K562 (cell line): Measurements from ENCODE around the gene TBC1D20. TPM values are rescaled to one million over a fixed set of nuclear protein-coding genes. Genes with fewer than 3 reads are reported as not detected.

Source experiments
- ATAC-seq: fragments of 200-7000 bp; cut with Tn5 transposase; 3 replicates; pipeline ENCODE4 v1.9.1; 2020; ENCODE audit warnings: moderate library complexity
- BruUV-seq: library from RNA; stranded (reverse); fragments of 400-500 nt; replicated peaks from 2 replicates; lab custom pipeline; 2021; lab: Mats Ljungman, UMichigan
- CTCF ChIA-PET: fragments of 300-600 bp; formaldehyde crosslinking; extraction: SDS; loops from one replicate; lab custom pipeline; 2021; ENCODE audit warnings: low intra/inter-chr PET ratio; lab: Yijun Ruan, JAX
- POLR2A ChIA-PET: fragments of 300-600, 350-650 bp; sonication (Branson Sonifier 250); formaldehyde crosslinking; extraction: SDS; loops from one replicate; lab custom pipeline; 2021; ENCODE audit warnings: antibody characterized with exemption, inconsistent platforms; lab: Yijun Ruan, JAX
- DNase-seq, 4 experiments: peaks; one replicate each; pipeline versions ENCODE4 v3.0.0 to v3.0.0-alpha.2; 2011 to 2018; ENCODE audit warnings: low spot score in 3 of 4, mixed read lengths in 3 of 4; ENCODE audit errors: extremely low read depth in 1 of 4
- FAIRE-seq: peaks from 2 replicates; lab custom pipeline; 2011; peaks lifted over from hg19 to GRCh38; lab: Jason Lieb, UNC
- H2AFZ ChIP-seq: 2 replicates; pipeline ENCODE4 v1.6.0; 2011; ENCODE audit warnings: low read depth, low read length, control low read depth, inconsistent platforms
- H3K27ac ChIP-seq: fragments of 200-600 bp; 3 replicates; pipeline ENCODE4 v1.8.0; 2011; ENCODE audit warnings: low read depth, mild to moderate bottlenecking, control low read depth, inconsistent platforms, low read length, moderate library complexity, mixed read lengths; ENCODE audit errors: extremely low read depth
- H3K27me3 ChIP-seq, 2 experiments: fragments of 300-600 bp in 1 of 2; 2 replicates in 1 of 2; 3 replicates in 1 of 2; pipeline versions ENCODE4 v1.6.0 to v1.8.0; 2011; ENCODE audit warnings: inconsistent platforms in 2 of 2, low read length in 2 of 2, mild to moderate bottlenecking in 1 of 2, mixed read lengths in 1 of 2, moderate library complexity in 1 of 2; ENCODE audit not compliant: control insufficient read depth in 2 of 2, insufficient read depth in 2 of 2
- H3K36me3 ChIP-seq: fragments of 300-600 bp; 3 replicates; pipeline ENCODE4 v1.8.0; 2011; ENCODE audit warnings: mild to moderate bottlenecking, low read length, inconsistent platforms; ENCODE audit not compliant: control insufficient read depth, insufficient read depth
- H3K4me1 ChIP-seq, 2 experiments: fragments of 200-600 bp in 1 of 2; replicated peaks in 1 of 2; 2 replicates in 1 of 2; 3 replicates in 1 of 2; pipeline versions ENCODE4 v1.5.1 to v1.8.0; 2011; ENCODE audit warnings: inconsistent platforms in 2 of 2, low read length in 2 of 2, mild to moderate bottlenecking in 1 of 2, mixed read lengths in 1 of 2, moderate library complexity in 1 of 2; ENCODE audit not compliant: control insufficient read depth in 2 of 2, insufficient read depth in 2 of 2
- H3K4me2 ChIP-seq: 2 replicates; pipeline ENCODE4 v1.6.1; 2011; ENCODE audit warnings: low read length, control low read depth, inconsistent platforms, mixed read lengths; ENCODE audit not compliant: insufficient read depth
- H3K4me3 ChIP-seq: fragments of 200-600 bp; sonication (generic), shearing (Covaris generic); 2 replicates; pipeline ENCODE4 v1.5.1; 2016; ENCODE audit warnings: control low read depth, inconsistent platforms
- H3K79me2 ChIP-seq: fragments of 200-600 bp; 3 replicates; pipeline ENCODE4 v1.8.0; 2011; ENCODE audit warnings: low read length, inconsistent platforms; ENCODE audit not compliant: control insufficient read depth, insufficient read depth
- H3K9ac ChIP-seq, 2 experiments: 2 replicates each; pipeline versions ENCODE4 v1.6.0 to v1.6.1; 2011; ENCODE audit warnings: low read depth in 2 of 2, low read length in 2 of 2, control low read depth in 1 of 2, inconsistent platforms in 1 of 2, mild to moderate bottlenecking in 1 of 2, mixed read lengths in 1 of 2; ENCODE audit not compliant: insufficient read depth in 1 of 2
- H3K9me1 ChIP-seq: one replicate; pipeline ENCODE4 v1.6.0; 2011; ENCODE audit warnings: inconsistent platforms, mild to moderate bottlenecking, low read length, moderate library complexity; ENCODE audit not compliant: control insufficient read depth, insufficient read depth
- H3K9me3 ChIP-seq: replicated peaks from 2 replicates; pipeline ENCODE4 v1.5.1; 2011; ENCODE audit warnings: low read depth, low read length, inconsistent platforms; ENCODE audit not compliant: control insufficient read depth, insufficient read depth
- H4K20me1 ChIP-seq: replicated peaks from 2 replicates; pipeline ENCODE4 v1.6.1; 2011; ENCODE audit warnings: low read length, inconsistent platforms, mixed read lengths; ENCODE audit not compliant: control insufficient read depth, insufficient read depth
- CUX1 ChIP-seq: fragments of 200-800 bp; sonication (Bioruptor generic); IDR thresholded peaks from 2 replicates; pipeline ENCODE4 v1.6.1; 2016; ENCODE audit warnings: missing genetic modification characterization, missing compliant biosample characterization
- LCOR ChIP-seq: sonication (generic); formaldehyde crosslinking; IDR thresholded peaks from 2 replicates; pipeline ENCODE4 v1.8.0; 2022; ENCODE audit warnings: mild to moderate bottlenecking, missing genetic modification reagents
- NFXL1 ChIP-seq: fragments of 450-650 bp; formaldehyde crosslinking; IDR thresholded peaks from 2 replicates; pipeline ENCODE4 v1.4.0; 2021; ENCODE audit warnings: mild to moderate bottlenecking
- NR3C1 ChIP-seq: sonication (generic); formaldehyde crosslinking; IDR thresholded peaks from 2 replicates; pipeline ENCODE4 v1.8.1; 2022; ENCODE audit warnings: missing genetic modification reagents
- PHTF2 ChIP-seq: fragments of 250-450 bp; sonication (Bioruptor Pico); IDR thresholded peaks from 2 replicates; pipeline ENCODE4 v1.5.0; 2021; ENCODE audit warnings: mild to moderate bottlenecking
- RBM25 ChIP-seq: fragments of 200-400 bp; formaldehyde crosslinking; IDR thresholded peaks from 2 replicates; pipeline ENCODE4 v1.6.1; 2018; ENCODE audit warnings: low read length, low read depth, moderate library complexity; ENCODE audit not compliant: severe bottlenecking
- SMAD4 ChIP-seq: fragments of 250-450 bp; sonication (Bioruptor Pico); conservative IDR thresholded peaks from 2 replicates; pipeline ENCODE4 v1.8.0; 2021; ENCODE audit warnings: inconsistent platforms, mild to moderate bottlenecking, moderate library complexity
- TAF1 ChIP-seq: IDR thresholded peaks from 2 replicates; pipeline ENCODE4 v1.6.1; 2011; ENCODE audit warnings: mild to moderate bottlenecking, low read length, moderate library complexity; ENCODE audit not compliant: insufficient read depth, control insufficient read depth, severe bottlenecking; ENCODE audit errors: extremely low read depth
- TBP ChIP-seq: optimal IDR thresholded peaks from 2 replicates; pipeline ENCODE3; 2011; ENCODE audit warnings: low read depth, low read length, improper control_type of control experiment
- TCF3 ChIP-seq: sonication (generic); formaldehyde crosslinking; IDR thresholded peaks from 2 replicates; pipeline ENCODE4 v1.4.0; 2020; ENCODE audit warnings: mild to moderate bottlenecking, missing genetic modification reagents
- TRIM24 ChIP-seq, 2 experiments: fragments of 450-650 bp; IDR thresholded peaks; 2 replicates each; pipeline ENCODE4 v1.6.1; 2016
- ZNF699 ChIP-seq: fragments of 250-450 bp; sonication (Bioruptor Pico); IDR thresholded peaks from 2 replicates; pipeline ENCODE4 v1.8.0; 2021; ENCODE audit warnings: mild to moderate bottlenecking, moderate library complexity; ENCODE audit not compliant: insufficient replicate concordance
- WGBS: fragments of 100-300 bp; shearing (Covaris generic); methylation state at CpG from one replicate; pipeline ENCODE4 v1.1.6; 2016; ENCODE audit warnings: low coverage, mixed read lengths; ENCODE audit not compliant: insufficient coverage; ENCODE audit errors: missing lambda C conversion rate; 5-methylcytosine and 5-hydroxymethylcytosine counted together
- in situ Hi-C: fragments of 300-500 bp; cut with MboI; formaldehyde crosslinking; loops from 4 replicates; pipeline ENCODE4 v1.15.0; 2018; ENCODE audit warnings: inconsistent platforms, mixed read lengths
- intact Hi-C: fragments of 100-400 bp; cut with micrococcal nuclease; formaldehyde crosslinking; loops from 2 replicates; pipeline ENCODE4 v1.14.2; 2022
- polyA plus RNA-seq, 8 experiments: library from polyadenylated mRNA; depleted of rRNA in 4 of 8; stranded (reverse) in 5 of 8; unstranded in 3 of 8; fragments of >200 nt; fragmentation: Nextera tagmentation in 2 of 8; fragmentation: Illumina TruSeq in 1 of 8; extraction: Ambion mirVana in 2 of 8; extraction: Trizol in 1 of 8; gene quantifications; 2 replicates each; pipeline versions ENCODE4 v1.2.1 to v1.2.3, GENCODE V29; 2011 to 2014; ENCODE audit warnings: inconsistent platforms in 1 of 8, missing spikeins in 1 of 8
- total RNA-seq, 7 experiments: library from RNA; depleted of rRNA in 6 of 7; stranded (reverse); fragments of >200 nt in 6 of 7; fragmentation: Illumina TruSeq in 2 of 7; extraction: Trizol in 2 of 7; gene quantifications; 2 replicates each; pipeline versions ENCODE4 v1.2.1 to v1.2.3, GENCODE V29; 2011 to 2021; ENCODE audit warnings: low replicate concordance in 1 of 7

TBC1D20 gene
- total and polyA plus RNA-seq, 9 of the 15 experiments (the other 6 are each of a cell fraction or from before 2014, with no cell fraction given), result 7.0 to 25.3 (median 15.1) TPM

GRCh38 chr20:444117-444516, 18.2 kb downstream of the TBC1D20 start:
- ChIA-PET CTCF (no interaction called here), POLR2A (interaction anchor here (1.1 to 1.6 kb wide), 3 partner anchors 16 to 150 kb away, joined by 3 to 4 read pairs (median 3); no protein-coding TSS in a partner anchor)
- 90% methylated on average over 2 of the region's 3 CpGs for WGBS
- Histone ChIP-seq H3K9me3 (no peaks in the 10 kb centered on the region), H3K27ac (no peak overlapping the region), H3K9me1 (peaks cover 6% of the 10 kb centered on the region), H3K36me3 (peaks cover 76% of the 10 kb centered on the region), H3K9ac (no peak overlapping the region), H3K27me3 (no peaks in the 10 kb centered on the region), H4K20me1 (peaks cover 4% of the 10 kb centered on the region), H2AFZ (no peak overlapping the region), H3K79me2 (peaks cover 31% of the 10 kb centered on the region), H3K4me2 (no peak overlapping the region), H3K4me3 (no peak overlapping the region), H3K4me1 (peaks cover 0 to 12% of the 10 kb centered on the region in 2 experiments; a peak in 3 of 5 replicates)
- DNase-seq, result no peak
- no TSS peak for BruUV-seq
- ATAC-seq, result no peak
- FAIRE-seq, result no peak
- intact Hi-C loops, result no loop called here
- in situ Hi-C loops, result no loop called here
- TF ChIP-seq PHTF2 (CRISPR knock-in tag) (no peak), RBM25 (no peak)

GRCh38 chr20:443223-443775, 19.0 kb downstream of the TBC1D20 start:
- POLR2A ChIA-PET, result no interaction called here
- H4K20me1 ChIP-seq, result peaks cover 4% of the 10 kb centered on the region
- TF ChIP-seq NFXL1 (no peak), TRIM24 (IDR thresholded peaks at IDR 0.05) (no peak), TBP (no peak), TCF3 (CRISPR knock-in tag) (no peak), TAF1 (no peak), SMAD4 (CRISPR knock-in tag) (no peak), CUX1 (CRISPR knock-in tag) (no peak), ZNF699 (no peak), LCOR (no peak), NR3C1 (CRISPR knock-in tag) (no peak)

More at GRCh38 chr20:443223-443775, 19.0 kb downstream of the TBC1D20 start:
- Histone ChIP-seq H3K4me3 (no peak overlapping the region), H3K9me3 (no peaks in the 10 kb centered on the region), H3K79me2 (peaks cover 25% of the 10 kb centered on the region), H3K27me3 (no peaks in the 10 kb centered on the region), H3K4me1 (peaks cover 0 to 12% of the 10 kb centered on the region in 2 experiments; a peak in 3 of 5 replicates), H2AFZ (no peak overlapping the region), H3K9me1 (peaks cover 6% of the 10 kb centered on the region), H3K27ac (no peak overlapping the region), H3K9ac (no peak overlapping the region), H3K4me2 (no peak overlapping the region), H3K36me3 (peaks cover 84% of the 10 kb centered on the region)
- FAIRE-seq (no peak), DNase-seq (no peak), ATAC-seq (no peak)
- intact Hi-C loops (no loop called here), in situ Hi-C loops (no loop called here)
- WGBS, result 90% methylated on average over 4 of the region's 4 CpGs
- BruUV-seq, result no TSS peak
- CTCF ChIA-PET, result no interaction called here
